GM12878 (cell line): ENCODE measurements around the gene STK10. TPM values are rescaled to one million over a fixed set of nuclear protein-coding genes. Genes with fewer than 3 reads are reported as not detected.
A peak's percentile ranks its signal among the peaks of the same experiment; 100 is the strongest.

Source experiments
- CBFB ChIP-seq: IDR thresholded peaks from 2 replicates; pipeline ENCODE4 v1.6.1; 2016; ENCODE audit warnings: antibody characterized with exemption, low read depth
- CBX5 ChIP-seq: sonication (generic); IDR thresholded peaks from 2 replicates; pipeline ENCODE4 v1.6.1; 2016; ENCODE audit warnings: low read depth, moderate library complexity, mild to moderate bottlenecking, inconsistent platforms
- CHD1 ChIP-seq: IDR thresholded peaks from 2 replicates; pipeline ENCODE4 v1.6.1; 2012; ENCODE audit warnings: low read depth, low read length, improper control_type of control experiment
- EGR1 ChIP-seq, 2 experiments: IDR thresholded peaks; 1 replicate in 1 of 2; 2 replicates in 1 of 2; pipeline ENCODE4 v1.6.1; 2011 to 2012; ENCODE audit warnings: low read depth in 2 of 2, low read length in 2 of 2, borderline replicate concordance in 1 of 2, mild to moderate bottlenecking in 1 of 2, moderate library complexity in 1 of 2
- ESRRA ChIP-seq: IDR thresholded peaks from 2 replicates; pipeline ENCODE4 v1.6.1; 2012; ENCODE audit warnings: mild to moderate bottlenecking, low read length, improper control_type of control experiment
- MEF2A ChIP-seq: IDR thresholded peaks from 2 replicates; pipeline ENCODE4 v1.6.1; 2011; ENCODE audit warnings: low read depth, mild to moderate bottlenecking, low read length, moderate library complexity; ENCODE audit not compliant: insufficient read depth
- NR2C2 ChIP-seq: IDR thresholded peaks from 2 replicates; pipeline ENCODE4 v1.6.1; 2011; ENCODE audit warnings: borderline replicate concordance, low read depth; ENCODE audit not compliant: control insufficient read depth, insufficient read length
- PAX5 ChIP-seq: IDR thresholded peaks from 2 replicates; pipeline ENCODE4 v1.6.1; 2011; ENCODE audit warnings: low read depth, low read length, borderline replicate concordance
- POU2F2 ChIP-seq: IDR thresholded peaks from 3 replicates; pipeline ENCODE4 v1.6.1; 2011; ENCODE audit warnings: low read depth, mild to moderate bottlenecking, low read length, borderline replicate concordance
- SRF ChIP-seq, 2 experiments: IDR thresholded peaks; 2 replicates each; pipeline ENCODE4 v1.6.1; 2011; ENCODE audit warnings: low read depth in 2 of 2, low read length in 2 of 2, mild to moderate bottlenecking in 1 of 2, moderate library complexity in 1 of 2
- ZBED1 ChIP-seq: IDR thresholded peaks from 2 replicates; pipeline ENCODE4 v1.6.1; 2016; ENCODE audit warnings: borderline replicate concordance
- ZBTB4 ChIP-seq: fragments of 450-650 bp; formaldehyde crosslinking; IDR thresholded peaks from 2 replicates; pipeline ENCODE4 v1.4.0; 2022; ENCODE audit warnings: mild to moderate bottlenecking, moderate library complexity
- ZBTB40 ChIP-seq: fragments of 450-650 bp; IDR thresholded peaks from 2 replicates; pipeline ENCODE4 v1.6.1; 2016; ENCODE audit warnings: mild to moderate bottlenecking, moderate library complexity, borderline replicate concordance
- polyA plus RNA-seq, 11 experiments: library from polyadenylated mRNA; depleted of rRNA in 4 of 11; unstranded in 6 of 11; stranded (reverse) in 5 of 11; fragments of >200 nt; fragmentation: Nextera tagmentation in 4 of 11; fragmentation: Illumina TruSeq in 1 of 11; extraction: Ambion mirVana in 4 of 11; extraction: Trizol in 1 of 11; gene quantifications; 1 replicate in 1 of 11; 2 replicates in 10 of 11; pipeline versions ENCODE4 v1.2.1 to v1.2.3, GENCODE V29; 2011 to 2016; ENCODE audit warnings: inconsistent platforms in 2 of 11, missing spikeins in 2 of 11, low read depth in 1 of 11
- total RNA-seq, 4 experiments: library from RNA; depleted of rRNA in 3 of 4; stranded (reverse); fragments of >200 nt in 3 of 4; fragmentation: Illumina TruSeq in 1 of 4; extraction: Trizol in 1 of 4; gene quantifications; 2 replicates each; pipeline versions ENCODE4 v1.2.1 to v1.2.3, GENCODE V29; 2013 to 2021
- TF ChIP-seq, protein P1 (sequence below): fragments of 450-650 bp; IDR thresholded peaks from 2 replicates; pipeline ENCODE4 v1.6.1; 2017; ENCODE audit warnings: mild to moderate bottlenecking, low read depth, inconsistent platforms; ENCODE audit not compliant: poor library complexity, severe bottlenecking
- TF ChIP-seq, protein P2 (sequence below): fragments of 450-650 bp; IDR thresholded peaks from 2 replicates; pipeline ENCODE4 v1.6.1; 2018; ENCODE audit warnings: mild to moderate bottlenecking, low read depth, moderate library complexity; ENCODE audit not compliant: partially characterized antibody

The STK10 gene
- total and polyA plus RNA-seq, 10 of the 15 experiments (the other 5 are each of a cell fraction or from before 2014, with no cell fraction given), result 14.2 to 96.4 (median 50.6) TPM

GRCh38 chr5:172223901-172224873, 36.2 kb upstream of the STK10 start (continued):
- TF ChIP-seq NR2C2 (no peak), EGR1 (IDR thresholded peaks at IDR 0.05; ENCODE audit: borderline replicate concordance in 1 of 2, low read depth in 2 of 2, low read length in 2 of 2) (peak in 1 of 2 experiments; percentile 40; a peak in 1 of 3 replicates), CBFB (no peak), PAX5 (peak; percentile 51; the same call in 1 of the 2 replicates), SRF (IDR thresholded peaks at IDR 0.05; ENCODE audit: low read depth in 2 of 2, low read length in 2 of 2) (no peak), ESRRA (no peak), MEF2A (0 out of 2 replicates have a peak, but pooled peaks have one; percentile 34), POU2F2 (no peak), ZBTB40 (no peak), ZBTB4 (CRISPR knock-in tag) (no peak), ZBED1 (peak; percentile 78; the same call in 1 of the 2 replicates), CBX5 (no peak), CHD1 (no peak)
- TF ChIP-seq, protein P1, sequence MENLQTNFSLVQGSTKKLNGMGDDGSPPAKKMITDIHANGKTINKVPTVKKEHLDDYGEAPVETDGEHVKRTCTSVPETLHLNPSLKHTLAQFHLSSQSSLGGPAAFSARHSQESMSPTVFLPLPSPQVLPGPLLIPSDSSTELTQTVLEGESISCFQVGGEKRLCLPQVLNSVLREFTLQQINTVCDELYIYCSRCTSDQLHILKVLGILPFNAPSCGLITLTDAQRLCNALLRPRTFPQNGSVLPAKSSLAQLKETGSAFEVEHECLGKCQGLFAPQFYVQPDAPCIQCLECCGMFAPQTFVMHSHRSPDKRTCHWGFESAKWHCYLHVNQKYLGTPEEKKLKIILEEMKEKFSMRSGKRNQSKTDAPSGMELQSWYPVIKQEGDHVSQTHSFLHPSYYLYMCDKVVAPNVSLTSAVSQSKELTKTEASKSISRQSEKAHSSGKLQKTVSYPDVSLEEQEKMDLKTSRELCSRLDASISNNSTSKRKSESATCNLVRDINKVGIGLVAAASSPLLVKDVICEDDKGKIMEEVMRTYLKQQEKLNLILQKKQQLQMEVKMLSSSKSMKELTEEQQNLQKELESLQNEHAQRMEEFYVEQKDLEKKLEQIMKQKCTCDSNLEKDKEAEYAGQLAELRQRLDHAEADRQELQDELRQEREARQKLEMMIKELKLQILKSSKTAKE, result no peak
- TF ChIP-seq, protein P2, sequence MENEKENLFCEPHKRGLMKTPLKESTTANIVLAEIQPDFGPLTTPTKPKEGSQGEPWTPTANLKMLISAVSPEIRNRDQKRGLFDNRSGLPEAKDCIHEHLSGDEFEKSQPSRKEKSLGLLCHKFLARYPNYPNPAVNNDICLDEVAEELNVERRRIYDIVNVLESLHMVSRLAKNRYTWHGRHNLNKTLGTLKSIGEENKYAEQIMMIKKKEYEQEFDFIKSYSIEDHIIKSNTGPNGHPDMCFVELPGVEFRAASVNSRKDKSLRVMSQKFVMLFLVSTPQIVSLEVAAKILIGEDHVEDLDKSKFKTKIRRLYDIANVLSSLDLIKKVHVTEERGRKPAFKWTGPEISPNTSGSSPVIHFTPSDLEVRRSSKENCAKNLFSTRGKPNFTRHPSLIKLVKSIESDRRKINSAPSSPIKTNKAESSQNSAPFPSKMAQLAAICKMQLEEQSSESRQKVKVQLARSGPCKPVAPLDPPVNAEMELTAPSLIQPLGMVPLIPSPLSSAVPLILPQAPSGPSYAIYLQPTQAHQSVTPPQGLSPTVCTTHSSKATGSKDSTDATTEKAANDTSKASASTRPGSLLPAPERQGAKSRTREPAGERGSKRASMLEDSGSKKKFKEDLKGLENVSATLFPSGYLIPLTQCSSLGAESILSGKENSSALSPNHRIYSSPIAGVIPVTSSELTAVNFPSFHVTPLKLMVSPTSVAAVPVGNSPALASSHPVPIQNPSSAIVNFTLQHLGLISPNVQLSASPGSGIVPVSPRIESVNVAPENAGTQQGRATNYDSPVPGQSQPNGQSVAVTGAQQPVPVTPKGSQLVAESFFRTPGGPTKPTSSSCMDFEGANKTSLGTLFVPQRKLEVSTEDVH, result no peak
